ENCODE data around the gene SMYD3.

SMYD3 gene

DNA sequence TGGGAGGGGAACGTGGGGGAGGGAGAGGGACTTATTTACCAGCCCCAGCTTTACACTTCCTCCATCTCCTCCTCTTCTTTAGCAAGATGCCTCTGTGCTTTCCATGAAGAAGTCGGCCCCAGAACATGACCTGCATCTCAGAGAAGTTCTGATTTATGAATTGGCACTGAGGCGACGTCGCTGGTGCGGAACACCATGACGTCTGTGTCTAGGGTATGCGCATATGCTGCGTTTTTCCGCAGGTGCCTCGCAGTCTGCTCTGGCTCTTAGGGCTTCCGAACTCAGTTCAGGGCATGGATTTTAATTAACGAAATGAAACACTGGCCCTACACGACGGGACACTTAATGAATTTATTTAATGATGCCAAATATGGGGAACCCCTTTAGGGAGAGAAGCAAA, 510.3 kb downstream of the SMYD3 start:
- Histone ChIP-seq H3K4me3 (ENCODE audit: insufficient read length, low read depth) (no peak overlapping the region), H3K27me3 (ENCODE audit: insufficient read depth, insufficient read length) (no peaks in the 10 kb centered on the region), H3K36me3 (ENCODE audit: insufficient read depth, insufficient read length, low read length) (no peaks in the 10 kb centered on the region), H3K9me3 (ENCODE audit: insufficient read depth, low read length) (0 out of 2 replicates have a peak, but pooled peaks cover 9% of the 10 kb centered on the region), H3K9ac (ENCODE audit: insufficient read length, low read depth) (no peak overlapping the region), H3K4me1 (ENCODE audit: insufficient read depth, insufficient read length) (peaks cover 3% of the 10 kb centered on the region)
- TF ChIP-seq ZNF274 (IDR thresholded peaks at IDR 0.05; ENCODE audit: low read depth, low read length) (no peak), YY1 (IDR thresholded peaks at IDR 0.05; ENCODE audit: insufficient read depth, insufficient read length) (no peak), SUZ12 (IDR thresholded peaks at IDR 0.05; ENCODE audit: extremely low read depth, insufficient read depth, insufficient read length) (no peak)
- DNase-seq (ENCODE audit: low read depth, low spot score), result no peak

DNA sequence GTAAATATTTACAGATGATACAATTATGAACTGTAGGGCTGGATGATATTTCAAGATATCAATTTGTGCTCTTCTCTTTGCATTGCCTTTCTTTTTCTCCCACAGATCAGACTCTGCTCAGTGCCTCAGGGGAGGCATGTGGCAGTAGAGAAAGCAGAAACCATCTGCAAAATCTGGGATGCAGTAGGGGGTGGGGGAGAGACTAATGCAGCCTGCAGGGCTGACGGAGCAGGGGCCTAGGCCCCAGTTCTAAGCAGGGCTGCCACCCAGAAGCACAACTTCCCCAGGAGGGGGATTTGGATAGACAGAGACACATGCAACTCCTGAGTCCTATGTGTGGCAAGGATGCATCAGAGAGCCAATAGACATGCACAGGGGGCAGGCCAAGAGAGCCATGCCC, 511.6 kb downstream of the SMYD3 start:
- H3K4me3 ChIP-seq (ENCODE audit: insufficient read length, low read depth), result no peak overlapping the region
- peaks cover 3% of the 10 kb centered on the region for H3K4me1 ChIP-seq (ENCODE audit: insufficient read depth, insufficient read length)
- H3K36me3 ChIP-seq (ENCODE audit: insufficient read depth, insufficient read length, low read length), result no peaks in the 10 kb centered on the region
- H3K27me3 ChIP-seq (ENCODE audit: insufficient read depth, insufficient read length), result no peaks in the 10 kb centered on the region
- no peak for DNase-seq (ENCODE audit: low read depth, low spot score)
- TF ChIP-seq ZNF274 (IDR thresholded peaks at IDR 0.05; ENCODE audit: low read depth, low read length), result no peak
- TF ChIP-seq YY1 (IDR thresholded peaks at IDR 0.05; ENCODE audit: insufficient read depth, insufficient read length), result no peak
- TF ChIP-seq SUZ12 (IDR thresholded peaks at IDR 0.05; ENCODE audit: extremely low read depth, insufficient read depth, insufficient read length), result no peak
- no peak overlapping the region for H3K9ac ChIP-seq (ENCODE audit: insufficient read length, low read depth)
- 0 out of 2 replicates have a peak, but pooled peaks cover 9% of the 10 kb centered on the region for H3K9me3 ChIP-seq (ENCODE audit: insufficient read depth, low read length)

DNA sequence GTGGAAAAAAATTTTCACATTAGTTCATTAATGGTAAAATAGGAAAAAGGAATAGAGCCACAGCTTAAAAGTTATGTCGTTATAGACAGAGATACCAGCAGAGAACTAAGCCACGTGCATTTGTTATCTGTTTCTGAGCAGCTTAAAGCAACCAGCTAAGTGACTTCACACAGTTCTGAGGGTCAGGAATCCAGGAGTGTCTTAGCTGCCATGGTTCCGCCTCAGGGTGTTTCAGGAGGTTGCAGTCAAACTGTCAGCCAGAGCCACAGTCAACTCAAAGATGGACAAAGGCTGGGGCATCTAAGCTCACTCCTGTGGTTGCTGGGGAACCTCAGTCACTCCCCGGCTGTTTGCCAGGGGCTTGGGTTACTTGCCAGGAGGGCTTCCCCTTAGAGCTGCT, 515.8 kb downstream of the SMYD3 start:
- DNase-seq (ENCODE audit: low read depth, low spot score), result no peak

DNA sequence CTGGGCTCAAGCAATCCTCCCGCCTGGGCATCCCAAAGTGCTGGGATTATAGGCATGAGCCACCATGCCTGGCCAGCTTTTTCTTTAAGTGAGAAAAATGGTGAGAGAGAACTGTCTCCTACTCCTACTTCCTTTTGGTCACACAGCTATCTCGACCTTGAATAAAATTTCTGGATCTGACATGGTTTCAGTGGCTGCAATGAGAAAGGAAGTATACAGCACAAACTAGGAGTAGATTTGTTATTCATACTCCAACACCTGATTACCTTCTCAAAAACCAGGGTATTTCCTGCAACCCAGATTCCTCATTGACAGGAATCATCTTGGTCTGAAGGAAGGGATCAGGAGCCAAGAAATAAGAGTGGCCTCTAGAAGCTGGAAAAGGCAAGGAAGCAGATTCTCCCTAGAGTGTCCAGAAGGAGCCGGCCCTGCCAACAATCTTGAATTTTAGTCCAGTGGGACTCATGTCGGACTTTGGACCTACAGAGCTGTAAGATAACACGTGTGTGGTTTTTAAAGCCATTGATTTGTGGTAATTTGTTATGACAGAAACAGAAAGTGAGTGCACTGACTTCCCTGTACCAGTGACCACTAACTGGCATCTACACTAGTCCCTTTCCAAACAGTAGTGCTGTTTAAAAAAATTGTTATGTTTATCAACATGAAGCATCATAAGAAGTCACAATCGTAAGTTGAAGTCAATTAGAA, 516.6 kb downstream of the SMYD3 start:
- no peaks in the 10 kb centered on the region for H3K4me1 ChIP-seq (ENCODE audit: insufficient read depth, insufficient read length)
- H3K9ac ChIP-seq (ENCODE audit: insufficient read length, low read depth), result no peak overlapping the region
- no peak overlapping the region for H3K4me3 ChIP-seq (ENCODE audit: insufficient read length, low read depth)
- H3K9me3 ChIP-seq (ENCODE audit: insufficient read depth, low read length), result no peaks in the 10 kb centered on the region
- no peaks in the 10 kb centered on the region for H3K27me3 ChIP-seq (ENCODE audit: insufficient read depth, insufficient read length)
- no peaks in the 10 kb centered on the region for H3K36me3 ChIP-seq (ENCODE audit: insufficient read depth, insufficient read length, low read length)
- TF ChIP-seq YY1 (IDR thresholded peaks at IDR 0.05; ENCODE audit: insufficient read depth, insufficient read length), result no peak
- no peak for DNase-seq (ENCODE audit: low read depth, low spot score)

More for the DNA sequence above, 515.8 kb downstream of the SMYD3 start:
- Histone ChIP-seq H3K9me3 (ENCODE audit: insufficient read depth, low read length) (no peaks in the 10 kb centered on the region), H3K27me3 (ENCODE audit: insufficient read depth, insufficient read length) (no peaks in the 10 kb centered on the region), H3K9ac (ENCODE audit: insufficient read length, low read depth) (no peak overlapping the region), H3K36me3 (ENCODE audit: insufficient read depth, insufficient read length, low read length) (no peaks in the 10 kb centered on the region), H3K4me3 (ENCODE audit: insufficient read length, low read depth) (no peak overlapping the region), H3K4me1 (ENCODE audit: insufficient read depth, insufficient read length) (no peaks in the 10 kb centered on the region)
- TF ChIP-seq SUZ12 (IDR thresholded peaks at IDR 0.05; ENCODE audit: extremely low read depth, insufficient read depth, insufficient read length), result no peak

DNA sequence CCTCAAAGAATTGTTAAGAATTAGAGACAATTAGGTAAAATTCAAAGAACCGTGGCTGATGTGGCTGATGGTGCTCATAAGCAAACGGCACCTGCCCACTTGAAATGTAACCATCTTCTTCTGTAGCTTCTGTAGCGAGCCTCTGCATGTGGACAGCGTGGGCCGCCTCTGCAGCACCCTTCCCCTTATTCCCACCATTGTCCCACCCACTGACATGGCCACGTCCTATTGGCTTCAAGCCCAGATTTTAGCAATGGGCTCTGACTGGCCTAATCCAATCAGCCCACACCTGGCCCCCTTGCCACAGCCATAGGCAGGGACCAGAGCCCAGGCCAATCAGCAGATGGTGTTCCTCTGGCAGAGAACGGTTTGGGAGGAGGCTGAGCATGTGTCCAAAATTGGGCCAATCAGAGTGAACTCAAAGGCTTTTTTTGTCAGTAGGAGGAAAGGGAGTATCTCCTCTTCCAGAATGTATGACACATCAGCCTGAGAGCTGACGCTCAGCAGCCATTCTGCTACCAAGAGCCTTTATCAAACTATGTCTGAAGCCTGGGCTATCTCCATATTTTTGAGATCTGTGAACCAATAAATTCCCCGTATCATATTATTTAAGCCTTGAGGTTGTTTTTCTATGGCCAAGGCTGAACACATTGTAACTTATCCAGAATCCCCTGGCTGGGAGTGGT, 518.5 kb downstream of the SMYD3 start:
- H3K9me3 ChIP-seq (ENCODE audit: insufficient read depth, low read length), result no peaks in the 10 kb centered on the region
- H3K4me3 ChIP-seq (ENCODE audit: insufficient read length, low read depth), result no peak overlapping the region
- no peak for TF ChIP-seq SUZ12 (IDR thresholded peaks at IDR 0.05; ENCODE audit: extremely low read depth, insufficient read depth, insufficient read length)
- TF ChIP-seq YY1 (IDR thresholded peaks at IDR 0.05; ENCODE audit: insufficient read depth, insufficient read length), result no peak
- TF ChIP-seq ZNF274 (IDR thresholded peaks at IDR 0.05; ENCODE audit: low read depth, low read length), result no peak
- H3K4me1 ChIP-seq (ENCODE audit: insufficient read depth, insufficient read length), result no peaks in the 10 kb centered on the region
- H3K36me3 ChIP-seq (ENCODE audit: insufficient read depth, insufficient read length, low read length), result no peaks in the 10 kb centered on the region
- no peak overlapping the region for H3K9ac ChIP-seq (ENCODE audit: insufficient read length, low read depth)
- no peaks in the 10 kb centered on the region for H3K27me3 ChIP-seq (ENCODE audit: insufficient read depth, insufficient read length)
- DNase-seq (ENCODE audit: low read depth, low spot score), result no peak

DNA sequence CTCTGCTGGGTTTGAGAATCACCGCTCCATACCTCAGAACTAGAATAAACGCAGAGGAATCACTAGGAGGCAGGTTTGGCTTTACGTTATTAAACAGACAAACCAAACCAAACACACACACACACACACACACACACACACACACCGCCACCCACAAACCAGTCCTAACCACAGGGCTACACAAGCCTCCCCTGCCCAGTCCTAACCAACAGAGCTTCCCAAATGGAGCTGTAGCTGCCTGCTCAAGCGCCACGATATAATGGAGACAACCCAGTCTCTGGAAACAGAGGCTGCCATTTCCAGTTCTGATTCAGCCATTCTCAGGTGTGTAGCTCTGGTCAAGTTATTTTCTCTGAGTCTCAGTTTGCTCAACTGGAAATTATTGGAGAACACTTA, 519.1 kb downstream of the SMYD3 start:
- Histone ChIP-seq H3K4me1 (ENCODE audit: insufficient read depth, insufficient read length) (no peaks in the 10 kb centered on the region), H3K9ac (ENCODE audit: insufficient read length, low read depth) (no peak overlapping the region), H3K9me3 (ENCODE audit: insufficient read depth, low read length) (no peaks in the 10 kb centered on the region), H3K36me3 (ENCODE audit: insufficient read depth, insufficient read length, low read length) (no peaks in the 10 kb centered on the region), H3K4me3 (ENCODE audit: insufficient read length, low read depth) (no peak overlapping the region), H3K27me3 (ENCODE audit: insufficient read depth, insufficient read length) (no peaks in the 10 kb centered on the region)
- no peak for TF ChIP-seq ZNF274 (IDR thresholded peaks at IDR 0.05; ENCODE audit: low read depth, low read length)
- TF ChIP-seq SUZ12 (IDR thresholded peaks at IDR 0.05; ENCODE audit: extremely low read depth, insufficient read depth, insufficient read length), result no peak
- no peak for TF ChIP-seq YY1 (IDR thresholded peaks at IDR 0.05; ENCODE audit: insufficient read depth, insufficient read length)
- no peak for DNase-seq (ENCODE audit: low read depth, low spot score)

DNA sequence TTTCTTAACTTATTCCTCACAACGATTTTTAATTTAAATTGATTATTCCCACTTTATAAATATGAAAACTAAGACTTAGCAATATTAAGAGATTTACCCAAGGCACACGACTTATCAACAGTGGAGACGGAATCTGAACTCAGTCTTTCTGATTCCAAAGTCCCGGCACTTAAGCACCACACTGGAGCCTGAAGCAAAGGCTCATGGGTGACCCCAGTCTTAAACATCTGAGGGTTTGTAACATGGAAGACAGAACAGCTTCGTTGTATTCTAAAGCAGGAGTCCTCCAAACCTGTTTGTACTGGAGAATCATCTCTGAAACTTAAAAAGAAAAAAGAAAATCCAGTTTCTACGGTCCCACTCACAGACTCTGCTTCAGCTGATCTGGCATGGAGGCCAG, 519.5 kb downstream of the SMYD3 start:
- no peaks in the 10 kb centered on the region for H3K9me3 ChIP-seq (ENCODE audit: insufficient read depth, low read length)
- no peak overlapping the region for H3K4me3 ChIP-seq (ENCODE audit: insufficient read length, low read depth)
- H3K36me3 ChIP-seq (ENCODE audit: insufficient read depth, insufficient read length, low read length), result no peaks in the 10 kb centered on the region
- TF ChIP-seq YY1 (IDR thresholded peaks at IDR 0.05; ENCODE audit: insufficient read depth, insufficient read length) (no peak), ZNF274 (IDR thresholded peaks at IDR 0.05; ENCODE audit: low read depth, low read length) (no peak), SUZ12 (IDR thresholded peaks at IDR 0.05; ENCODE audit: extremely low read depth, insufficient read depth, insufficient read length) (no peak)
- no peaks in the 10 kb centered on the region for H3K27me3 ChIP-seq (ENCODE audit: insufficient read depth, insufficient read length)
- no peaks in the 10 kb centered on the region for H3K4me1 ChIP-seq (ENCODE audit: insufficient read depth, insufficient read length)
- no peak overlapping the region for H3K9ac ChIP-seq (ENCODE audit: insufficient read length, low read depth)
- no peak for DNase-seq (ENCODE audit: low read depth, low spot score)
